H1 (cell line): ENCODE data around the gene EPB42. TPM values are rescaled to one million over a fixed set of nuclear protein-coding genes. Genes with fewer than 3 reads are reported as not detected.

Experiments
- CTCF ChIA-PET: fragments of 300-600 bp; sonication (Branson Sonifier 250); formaldehyde crosslinking; loops from one replicate; lab custom pipeline; 2021; ENCODE audit not compliant: partially characterized antibody; lab: Charles Lee
- POLR2A ChIA-PET: fragments of 300-600 bp; sonication (Branson Sonifier 250); formaldehyde crosslinking; loops from one replicate; lab custom pipeline; 2021; ENCODE audit warnings: inconsistent platforms; ENCODE audit not compliant: partially characterized antibody; lab: Charles Lee
- DNase-seq, 2 experiments: peaks; one replicate each; pipeline versions ENCODE4 v3.0.0 to v3.0.0-alpha.2; 2010 to 2022; ENCODE audit warnings: low spot score in 2 of 2, low read depth in 1 of 2, mixed read lengths in 1 of 2
- FAIRE-seq: peaks from 2 replicates; lab custom pipeline; 2011; peaks lifted over from hg19 to GRCh38; lab: Jason Lieb, UNC
- H2AFZ ChIP-seq: 2 replicates; pipeline ENCODE4 v1.8.1; 2012; ENCODE audit warnings: low read length, inconsistent platforms
- H2AK5ac ChIP-seq: 2 replicates; pipeline ENCODE4 v1.6.1; 2013; ENCODE audit warnings: low read depth, low read length
- H2BK120ac ChIP-seq: replicated peaks from 2 replicates; pipeline ENCODE3; 2013; ENCODE audit warnings: low read depth, low read length, inconsistent platforms
- H2BK12ac ChIP-seq: 2 replicates; pipeline ENCODE4 v1.6.1; 2013; ENCODE audit warnings: low read depth, low read length
- H2BK15ac ChIP-seq: 2 replicates; pipeline ENCODE4 v1.6.1; 2013; ENCODE audit warnings: low read length
- H2BK20ac ChIP-seq: 2 replicates; pipeline ENCODE4 v1.6.1; 2013; ENCODE audit warnings: low read length
- H2BK5ac ChIP-seq: 2 replicates; pipeline ENCODE4 v1.6.1; 2013; ENCODE audit warnings: low read depth, low read length
- H3K14ac ChIP-seq: 2 replicates; pipeline ENCODE4 v1.6.1; 2013; ENCODE audit warnings: inconsistent platforms; ENCODE audit not compliant: insufficient read length
- H3K18ac ChIP-seq: 2 replicates; pipeline ENCODE4 v1.6.1; 2013; ENCODE audit warnings: low read length; ENCODE audit errors: extremely low read depth
- H3K23ac ChIP-seq: 2 replicates; pipeline ENCODE4 v1.6.1; 2013; ENCODE audit warnings: inconsistent platforms; ENCODE audit not compliant: insufficient read length
- H3K23me2 ChIP-seq: 2 replicates; pipeline ENCODE4 v1.6.1; 2013; ENCODE audit warnings: low read depth, low read length
- H3K27ac ChIP-seq: 2 replicates; pipeline ENCODE4 v1.6.1; 2011; ENCODE audit warnings: low read depth, low read length, inconsistent platforms
- H3K27me3 ChIP-seq, 4 experiments: replicated peaks in 1 of 4; 1 replicate in 1 of 4; 2 replicates in 3 of 4; pipeline versions ENCODE4 v1.6.1 to v1.8.1; 2011 to 2013; ENCODE audit warnings: low read length in 3 of 4, mild to moderate bottlenecking in 3 of 4, inconsistent platforms in 2 of 4, mixed read lengths in 2 of 4, moderate library complexity in 1 of 4; ENCODE audit not compliant: control insufficient read depth in 3 of 4, insufficient read depth in 3 of 4; ENCODE audit errors: extremely low read depth in 1 of 4
- H3K36me3 ChIP-seq, 4 experiments: 2 replicates each; pipeline versions ENCODE4 v1.6.1 to v1.8.1; 2011 to 2013; ENCODE audit warnings: mild to moderate bottlenecking in 4 of 4, low read length in 3 of 4, moderate library complexity in 2 of 4, control low read depth in 1 of 4, inconsistent platforms in 1 of 4; ENCODE audit not compliant: insufficient read depth in 4 of 4, control insufficient read depth in 2 of 4
- H3K4ac ChIP-seq: replicated peaks from 2 replicates; pipeline ENCODE3; 2013; ENCODE audit warnings: low read length, low read depth, mixed read lengths, inconsistent platforms; ENCODE audit not compliant: insufficient read length
- H3K4me1 ChIP-seq, 4 experiments: replicated peaks in 1 of 4; 1 replicate in 1 of 4; 2 replicates in 3 of 4; pipeline versions ENCODE4 v1.6.1 to v1.8.1; 2011 to 2013; ENCODE audit warnings: low read length in 3 of 4, inconsistent platforms in 2 of 4, mixed read lengths in 1 of 4; ENCODE audit not compliant: insufficient read depth in 4 of 4, control insufficient read depth in 3 of 4
- H3K4me2 ChIP-seq, 2 experiments: 2 replicates each; pipeline versions ENCODE4 v1.6.1 to v1.8.1; 2011 to 2013; ENCODE audit warnings: low read depth in 2 of 2, low read length in 2 of 2, control low read depth in 1 of 2, inconsistent platforms in 1 of 2, mild to moderate bottlenecking in 1 of 2; ENCODE audit not compliant: insufficient read depth in 1 of 2
- H3K4me3 ChIP-seq, 4 experiments: fragments of 200-600, 300-600 bp in 1 of 4; sonication (generic), shearing (Covaris generic), sonication (Bioruptor Twin) in 1 of 4; 2 replicates each; pipeline versions ENCODE4 v1.5.1 to v1.8.1; 2011 to 2016; ENCODE audit warnings: low read length in 4 of 4, low read depth in 3 of 4, control low read depth in 2 of 4, inconsistent platforms in 2 of 4, mild to moderate bottlenecking in 2 of 4, mixed read lengths in 1 of 4, moderate library complexity in 1 of 4; ENCODE audit not compliant: insufficient read depth in 2 of 4; ENCODE audit errors: extremely low read depth in 1 of 4
- H3K56ac ChIP-seq: replicated peaks from 2 replicates; pipeline ENCODE3; 2013; ENCODE audit warnings: low read depth, mild to moderate bottlenecking, mixed read lengths, low read length, inconsistent platforms; ENCODE audit not compliant: insufficient read length
- H3K79me1 ChIP-seq: 2 replicates; pipeline ENCODE4 v1.6.1; 2013; ENCODE audit warnings: low read depth, low read length, control low read depth
- H3K79me2 ChIP-seq, 2 experiments: 2 replicates each; pipeline versions ENCODE4 v1.6.1 to v1.8.1; 2012 to 2013; ENCODE audit warnings: low read length in 2 of 2, mild to moderate bottlenecking in 2 of 2, inconsistent platforms in 1 of 2; ENCODE audit not compliant: insufficient read depth in 2 of 2, control insufficient read depth in 1 of 2
- H3K9ac ChIP-seq, 4 experiments: replicated peaks in 1 of 4; 1 replicate in 1 of 4; 2 replicates in 3 of 4; pipeline versions ENCODE4 v1.6.1 to v1.8.1; 2011 to 2013; ENCODE audit warnings: low read depth in 3 of 4, low read length in 3 of 4, control low read depth in 2 of 4, mild to moderate bottlenecking in 2 of 4, moderate library complexity in 2 of 4, inconsistent platforms in 1 of 4; ENCODE audit errors: extremely low read depth in 1 of 4
- H3K9me3 ChIP-seq, 2 experiments: 2 replicates each; pipeline versions ENCODE4 v1.6.1 to v1.8.1; 2012 to 2013; ENCODE audit warnings: mild to moderate bottlenecking in 2 of 2, moderate library complexity in 2 of 2, control low read depth in 1 of 2, inconsistent platforms in 1 of 2, low read depth in 1 of 2, low read length in 1 of 2, mixed read lengths in 1 of 2; ENCODE audit not compliant: insufficient read depth in 2 of 2
- H4K20me1 ChIP-seq, 2 experiments: replicated peaks in 1 of 2; 2 replicates each; pipeline versions ENCODE3 to v1.8.1; 2011 to 2013; ENCODE audit warnings: inconsistent platforms in 2 of 2, low read length in 2 of 2, mild to moderate bottlenecking in 1 of 2; ENCODE audit not compliant: insufficient read depth in 2 of 2, control insufficient read depth in 1 of 2
- H4K5ac ChIP-seq: 2 replicates; pipeline ENCODE4 v1.6.1; 2013; ENCODE audit warnings: low read length, low read depth, mixed read lengths, inconsistent platforms; ENCODE audit not compliant: insufficient read length
- H4K8ac ChIP-seq: 2 replicates; pipeline ENCODE4 v1.8.0; 2013; ENCODE audit warnings: mild to moderate bottlenecking, moderate library complexity, low read length, inconsistent platforms; ENCODE audit not compliant: insufficient read depth; ENCODE audit errors: extremely low read depth
- H4K91ac ChIP-seq: replicated peaks from 2 replicates; pipeline ENCODE3; 2013; ENCODE audit warnings: low read length, mixed read lengths, inconsistent platforms; ENCODE audit not compliant: insufficient read length
- CBX8 ChIP-seq: fragments of 300-800, 300-1000 bp; sonication (generic); IDR thresholded peaks from 2 replicates; pipeline ENCODE4 v1.7.1; 2016; ENCODE audit warnings: low read depth, low read length, borderline replicate concordance
- EZH2 ChIP-seq: fragments of 200-600 bp; sonication (generic); IDR thresholded peaks from 2 replicates; pipeline ENCODE4 v1.7.1; 2012; ENCODE audit warnings: low read depth, mild to moderate bottlenecking, moderate library complexity, low read length, inconsistent platforms; ENCODE audit not compliant: severe bottlenecking
- JUND ChIP-seq: IDR thresholded peaks from 2 replicates; pipeline ENCODE4 v1.6.1; 2011; ENCODE audit warnings: mild to moderate bottlenecking, improper control_type of control experiment, low read length
- NANOG ChIP-seq: IDR thresholded peaks from 2 replicates; pipeline ENCODE4 v1.6.1; 2011; ENCODE audit warnings: low read length, low read depth, mild to moderate bottlenecking, inconsistent platforms; ENCODE audit not compliant: insufficient read depth, poor library complexity, severe bottlenecking
- POLR2A ChIP-seq, 2 experiments: IDR thresholded peaks; 1 replicate in 1 of 2; 2 replicates in 1 of 2; pipeline ENCODE4 v1.6.1; 2011; ENCODE audit warnings: low read depth in 2 of 2, low read length in 2 of 2, mild to moderate bottlenecking in 2 of 2; ENCODE audit errors: control extremely low read depth in 1 of 2
- RBBP5 ChIP-seq: IDR thresholded peaks from 2 replicates; pipeline ENCODE4 v1.7.1; 2012; ENCODE audit warnings: low read depth, mild to moderate bottlenecking, inconsistent platforms, low read length, moderate library complexity, borderline replicate concordance
- RFX5 ChIP-seq: IDR thresholded peaks from 2 replicates; pipeline ENCODE4 v1.6.1; 2011; ENCODE audit warnings: low read depth, low read length, improper control_type of control experiment, borderline replicate concordance
- SP1 ChIP-seq: IDR thresholded peaks from 2 replicates; pipeline ENCODE4 v1.6.1; 2011; ENCODE audit warnings: low read depth, low read length
- SP2 ChIP-seq: IDR thresholded peaks from 2 replicates; pipeline ENCODE4 v1.6.1; 2012; ENCODE audit warnings: mild to moderate bottlenecking, low read length, inconsistent platforms
- WGBS, 2 experiments: shearing (Covaris generic) in 1 of 2; methylation state at CpG; one replicate each; pipeline versions ENCODE4 v1.1.6 to v1.1.7; 2013 to 2015; ENCODE audit warnings: low lambda C conversion rate in 2 of 2, mixed read lengths in 2 of 2, inconsistent platforms in 1 of 2, low coverage in 1 of 2, missing lambda C conversion rate in 1 of 2; ENCODE audit not compliant: insufficient replicate concordance in 2 of 2, insufficient coverage in 1 of 2, insufficient read length in 1 of 2; ENCODE audit errors: extremely low coverage in 1 of 2, missing lambda C conversion rate in 1 of 2; 5-methylcytosine and 5-hydroxymethylcytosine counted together
- polyA plus RNA-seq, 7 experiments: library from polyadenylated mRNA; depleted of rRNA in 3 of 7; stranded (reverse) in 5 of 7; unstranded in 2 of 7; fragments of >200 nt in 5 of 7; fragments of 200-250 nt in 2 of 7; gene quantifications; 1 replicate in 5 of 7; 2 replicates in 1 of 7; 4 replicates in 1 of 7; pipeline versions ENCODE4 v1.2.1 to v1.2.3, GENCODE V29; 2011 to 2013; ENCODE audit warnings: missing spikeins in 2 of 7, mixed read lengths in 2 of 7
- total RNA-seq: library from RNA; stranded (reverse); fragmentation: NEBNext Ultra II Directional; extraction: Animal tissue kit (Norgen Biotek cat#: 25700); gene quantifications from 2 replicates; pipeline ENCODE4 v1.2.1, GENCODE V29; 2021
- TF ChIP-seq, protein P1 (sequence below), 3 experiments: IDR thresholded peaks; 1 replicate in 2 of 3; 2 replicates in 1 of 3; pipeline versions ENCODE4 v1.5.1 to v1.6.1; 2011; ENCODE audit warnings: low read length in 3 of 3, mild to moderate bottlenecking in 3 of 3, inconsistent platforms in 2 of 3, low read depth in 1 of 3, moderate library complexity in 1 of 3; ENCODE audit not compliant: insufficient read depth in 1 of 3; ENCODE audit errors: control extremely low read depth in 1 of 3

Gene EPB42
- total and polyA plus RNA-seq, 2 of the 8 experiments (the other 6 are each of a cell fraction or from before 2014, with no cell fraction given): not detected

DNA sequence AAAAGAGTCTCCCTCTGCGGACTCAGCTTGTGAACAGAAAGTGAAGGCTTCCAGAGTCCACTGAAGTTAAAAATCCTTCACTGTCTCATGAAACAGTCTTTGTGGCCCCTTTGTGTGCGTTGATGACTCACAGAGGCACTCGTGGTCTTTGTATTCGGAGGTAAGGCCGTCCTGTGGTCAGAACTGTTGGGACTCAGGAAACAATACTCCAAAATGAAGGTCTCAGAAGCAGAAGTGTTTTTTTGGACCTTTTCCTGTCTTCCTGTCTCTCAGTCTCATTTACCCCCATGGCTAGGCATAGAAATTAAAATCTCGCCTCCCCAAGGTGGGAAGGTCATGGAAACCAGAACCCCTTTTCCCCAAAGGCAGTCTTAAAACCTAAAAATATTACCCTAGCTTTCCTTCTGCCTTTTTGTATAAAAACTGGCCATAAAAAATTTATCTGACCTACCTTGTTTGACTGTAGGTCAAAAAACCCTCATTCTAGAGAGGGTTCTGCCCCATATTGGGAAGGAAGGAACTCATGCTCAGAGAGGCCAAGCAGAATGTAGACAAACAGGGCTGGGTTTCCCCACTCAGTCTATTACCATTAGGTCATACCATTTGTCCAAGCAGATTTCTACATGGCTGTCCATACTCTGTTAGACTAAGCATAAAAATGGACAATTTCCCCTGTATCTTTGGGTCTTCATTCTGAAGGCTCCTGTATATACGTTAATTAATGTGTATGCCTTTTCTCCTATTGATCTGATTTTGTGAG is 19.1 kb upstream of the EPB42 start:
- no peak overlapping the region for H3K4me2 ChIP-seq
- no peak overlapping the region for H2BK20ac ChIP-seq
- H2AK5ac ChIP-seq: no peak overlapping the region
- H3K27ac ChIP-seq: no peak overlapping the region
- ChIA-PET POLR2A (interaction anchor here (1.7 kb wide), 1 partner anchor 13 kb away, joined by 3 read pairs; no protein-coding TSS in a partner anchor), CTCF (interaction anchor here (1.1 to 6.7 kb wide), 3 partner anchors 11 to 28 kb away, joined by 3 to 39 read pairs (median 5); partner anchors contain the start of gene TGM5)
- H3K4me1 ChIP-seq: no peaks in the 10 kb centered on the region
- H2BK12ac ChIP-seq: no peak overlapping the region
- H3K9ac ChIP-seq: no peak overlapping the region
- no peaks in the 10 kb centered on the region for H3K79me2 ChIP-seq
- no peak overlapping the region for H2BK120ac ChIP-seq
- no peak for DNase-seq
- no peak overlapping the region for H4K91ac ChIP-seq
- FAIRE-seq: no peak
- no peak overlapping the region for H2AFZ ChIP-seq
- no peak overlapping the region for H3K56ac ChIP-seq
- no peaks in the 10 kb centered on the region for H3K9me3 ChIP-seq
- H3K23me2 ChIP-seq: no peaks in the 10 kb centered on the region
- H2BK15ac ChIP-seq: no peak overlapping the region
- H3K23ac ChIP-seq: no peak overlapping the region
- H3K4me3 ChIP-seq: no peak overlapping the region
- H4K5ac ChIP-seq: no peak overlapping the region
- H2BK5ac ChIP-seq: no peak overlapping the region
- no peak overlapping the region for H3K14ac ChIP-seq
- H3K27me3 ChIP-seq: no peaks in the 10 kb centered on the region
- no peaks in the 10 kb centered on the region for H4K20me1 ChIP-seq
- H3K4ac ChIP-seq: no peak overlapping the region
- H3K18ac ChIP-seq: no peak overlapping the region
- H3K79me1 ChIP-seq: no peaks in the 10 kb centered on the region
- H3K36me3 ChIP-seq: no peaks in the 10 kb centered on the region
- 91% methylated on average over 7 of the region's 7 CpGs; no CpG with 5 or more reads in 1 of the 2 experiments for WGBS, 2 experiments
- H4K8ac ChIP-seq: no peak overlapping the region
- TF ChIP-seq EZH2 (no peak), NANOG (no peak), JUND (no peak), RFX5 (no peak), SP2 (no peak), RBBP5 (no peak), CBX8 (no peak), SP1 (no peak), POLR2A (IDR thresholded peaks at IDR 0.05; ENCODE audit: control extremely low read depth in 1 of 2, low read depth in 2 of 2, low read length in 2 of 2) (no peak)
- TF ChIP-seq, protein P1, sequence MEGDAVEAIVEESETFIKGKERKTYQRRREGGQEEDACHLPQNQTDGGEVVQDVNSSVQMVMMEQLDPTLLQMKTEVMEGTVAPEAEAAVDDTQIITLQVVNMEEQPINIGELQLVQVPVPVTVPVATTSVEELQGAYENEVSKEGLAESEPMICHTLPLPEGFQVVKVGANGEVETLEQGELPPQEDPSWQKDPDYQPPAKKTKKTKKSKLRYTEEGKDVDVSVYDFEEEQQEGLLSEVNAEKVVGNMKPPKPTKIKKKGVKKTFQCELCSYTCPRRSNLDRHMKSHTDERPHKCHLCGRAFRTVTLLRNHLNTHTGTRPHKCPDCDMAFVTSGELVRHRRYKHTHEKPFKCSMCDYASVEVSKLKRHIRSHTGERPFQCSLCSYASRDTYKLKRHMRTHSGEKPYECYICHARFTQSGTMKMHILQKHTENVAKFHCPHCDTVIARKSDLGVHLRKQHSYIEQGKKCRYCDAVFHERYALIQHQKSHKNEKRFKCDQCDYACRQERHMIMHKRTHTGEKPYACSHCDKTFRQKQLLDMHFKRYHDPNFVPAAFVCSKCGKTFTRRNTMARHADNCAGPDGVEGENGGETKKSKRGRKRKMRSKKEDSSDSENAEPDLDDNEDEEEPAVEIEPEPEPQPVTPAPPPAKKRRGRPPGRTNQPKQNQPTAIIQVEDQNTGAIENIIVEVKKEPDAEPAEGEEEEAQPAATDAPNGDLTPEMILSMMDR (IDR thresholded peaks at IDR 0.05; ENCODE audit: control extremely low read depth in 1 of 3, insufficient read depth in 1 of 3, low read depth in 1 of 3, low read length in 3 of 3): no peak
